ENCODE measurements around the gene B4GALT4. TPM values are rescaled to one million over a fixed set of nuclear protein-coding genes. Genes with fewer than 3 reads are reported as not detected.

Gene B4GALT4
- total RNA-seq, 5 donors from 2014 or later (not counting 1 experiment from before 2014, with no cell fraction given): 14.0 to 33.7 (median 18.2) TPM

DNA sequence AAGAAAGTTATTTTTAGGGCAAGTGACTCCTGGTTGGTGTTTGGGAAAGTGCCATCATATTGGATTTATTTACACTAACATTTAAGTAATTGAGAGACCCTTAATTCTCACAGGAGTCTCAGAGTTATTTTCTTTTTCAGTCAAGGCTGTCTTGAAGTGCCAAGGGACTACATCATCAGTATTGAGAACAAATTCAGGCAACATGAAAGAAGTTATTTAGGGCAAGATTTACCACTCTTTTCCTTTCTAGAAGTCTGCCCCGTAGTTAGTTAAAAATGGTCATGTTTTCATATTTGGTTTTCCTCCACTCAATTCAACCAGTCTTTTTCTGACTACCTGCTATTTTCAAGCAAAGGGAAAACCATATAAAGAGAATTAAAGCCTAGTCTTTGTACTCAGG lies 6.1 kb downstream of the B4GALT4 start:
- POLR2A ChIA-PET: interaction anchor here in 1 of 2 donors (0.5 kb wide), 1 partner anchor 9 kb away, joined by 3 read pairs; no protein-coding TSS in a partner anchor

DNA sequence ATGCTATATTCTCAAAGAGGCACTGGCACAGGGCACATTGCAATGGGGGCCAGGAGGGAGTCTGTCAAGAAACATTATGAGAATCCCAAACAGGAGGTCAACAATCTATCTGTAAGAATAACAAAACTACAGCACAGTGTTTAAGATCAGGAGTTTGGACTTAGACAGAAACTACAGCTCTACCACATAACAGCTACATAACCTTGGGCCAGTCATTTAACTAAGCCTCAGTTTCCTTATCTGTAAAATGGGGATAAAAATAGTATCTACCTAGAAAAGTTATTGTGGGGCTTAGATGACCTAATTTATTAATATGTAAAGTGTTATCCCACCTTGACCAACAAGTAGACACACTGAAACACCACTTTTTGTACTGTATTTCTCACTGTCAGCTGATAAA lies 9.9 kb downstream of the B4GALT4 start:
- Mint-ChIP-seq H3K27me3 (no peaks in the 10 kb centered on the region), H3K9me3 (no peaks in the 10 kb centered on the region), H3K4me3 (no peak overlapping the region), H3K4me1 (peaks cover 33 to 66% (median 56%) of the 10 kb centered on the region in 3 donors), H3K36me3 (peaks cover 69% of the 10 kb centered on the region), H3K27ac (peak overlapping the region in 1 of 2 donors; percentile 28)
- H3K27me3 ChIP-seq (replicated peaks in 1 of 2; ENCODE audit: control insufficient read depth in 2 of 2, extremely low read depth in 1 of 2, insufficient read depth in 2 of 2, low read length in 1 of 2): no peaks in the 10 kb centered on the region
- no peak overlapping the region for H3K4me3 ChIP-seq (ENCODE audit: control insufficient read depth in 1 of 2, extremely low read depth in 1 of 2, low read length in 1 of 2)
- POLR2A ChIA-PET: no interaction called here
- H3K36me3 ChIP-seq (ENCODE audit: control insufficient read depth in 2 of 2, extremely low read depth in 1 of 2, insufficient read depth in 1 of 2, low read length in 1 of 2): peaks cover 4 to 63% of the 10 kb centered on the region in 2 donors
- CTCF ChIA-PET: interaction anchor here in 1 of 2 donors (0.5 kb wide), 1 partner anchor 67 kb away, joined by 3 read pairs; no protein-coding TSS in a partner anchor
- H3K27ac ChIP-seq (ENCODE audit: low read length): no peak overlapping the region
- peaks cover 10 to 18% of the 10 kb centered on the region in 2 experiments for H3K4me1 ChIP-seq (ENCODE audit: control insufficient read depth in 1 of 2, extremely low read depth in 1 of 2, insufficient read depth in 2 of 2, low read length in 2 of 2)
- ATAC-seq (replicated peaks in 1 of 4) (no peak), DNase-seq (no peak)
- no peaks in the 10 kb centered on the region for H3K9me3 ChIP-seq

More for the DNA sequence above, 6.1 kb downstream of the B4GALT4 start:
- DNase-seq: no peak
- Histone ChIP-seq H3K27ac (ENCODE audit: low read length) (peak overlapping the region; percentile 4), H3K9me3 (no peaks in the 10 kb centered on the region), H3K36me3 (ENCODE audit: control insufficient read depth in 2 of 2, extremely low read depth in 1 of 2, insufficient read depth in 1 of 2, low read length in 1 of 2) (peaks cover 0 to 32% of the 10 kb centered on the region in 2 donors), H3K4me3 (ENCODE audit: control insufficient read depth in 1 of 2, extremely low read depth in 1 of 2, low read length in 1 of 2) (no peak overlapping the region), H3K4me1 (ENCODE audit: control insufficient read depth in 1 of 2, extremely low read depth in 1 of 2, insufficient read depth in 2 of 2, low read length in 2 of 2) (peaks cover 27 to 46% of the 10 kb centered on the region in 2 experiments), H3K27me3 (replicated peaks in 1 of 2; ENCODE audit: control insufficient read depth in 2 of 2, extremely low read depth in 1 of 2, insufficient read depth in 2 of 2, low read length in 1 of 2) (no peaks in the 10 kb centered on the region)
- CTCF ChIA-PET: interaction anchor here in 1 of 2 donors (0.7 to 0.8 kb wide), 2 partner anchors 118 to 1013 kb away, joined by 3 read pairs; no protein-coding TSS in a partner anchor
- Mint-ChIP-seq H3K9me3 (no peaks in the 10 kb centered on the region), H3K4me3 (peak overlapping the region in 2 of 3 donors; percentile 9 to 89), H3K27me3 (no peaks in the 10 kb centered on the region), H3K36me3 (peaks cover 48% of the 10 kb centered on the region), H3K27ac (peak overlapping the region; percentile 83 to 92), H3K4me1 (peaks cover 51 to 69% (median 62%) of the 10 kb centered on the region in 3 donors)
- ATAC-seq (replicated peaks in 1 of 4): peak in 2 of 4 experiments; percentile 24 to 45
- WGBS (ENCODE audit: insufficient coverage): no CpG with 5 or more reads among the region's 1 CpG

DNA sequence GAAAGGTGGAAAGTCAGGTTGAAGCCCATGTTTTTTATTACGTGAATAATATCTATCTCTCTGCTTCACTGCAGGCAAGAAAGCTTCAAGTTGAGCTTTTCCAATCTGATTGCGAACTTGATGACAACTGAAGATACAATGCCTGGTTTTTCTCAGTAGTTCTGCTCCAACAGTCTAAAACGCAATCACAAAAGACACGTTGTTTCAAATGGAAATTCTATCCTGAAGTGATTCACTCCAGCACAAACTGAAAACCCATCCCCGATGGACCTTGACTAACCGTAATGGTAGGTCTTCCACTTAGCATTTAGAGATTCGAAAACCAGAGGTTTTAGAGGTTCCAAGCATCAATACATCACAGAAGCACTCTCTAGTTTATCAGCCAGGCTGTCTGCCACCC lies 10.6 kb downstream of the B4GALT4 start:
- H3K4me1 ChIP-seq (ENCODE audit: control insufficient read depth in 1 of 2, extremely low read depth in 1 of 2, insufficient read depth in 2 of 2, low read length in 2 of 2): peaks cover 8 to 15% of the 10 kb centered on the region in 2 experiments
- DNase-seq (no peak), ATAC-seq (replicated peaks in 1 of 4) (no peak)
- H3K9me3 ChIP-seq: no peaks in the 10 kb centered on the region
- no peaks in the 10 kb centered on the region for H3K27me3 Mint-ChIP-seq
- no peak overlapping the region for H3K27ac Mint-ChIP-seq
- H3K4me3 ChIP-seq (ENCODE audit: control insufficient read depth in 1 of 2, extremely low read depth in 1 of 2, low read length in 1 of 2): no peak overlapping the region
- CTCF ChIA-PET: no interaction called here
- no peak overlapping the region for H3K27ac ChIP-seq (ENCODE audit: low read length)
- H3K9me3 Mint-ChIP-seq: no peaks in the 10 kb centered on the region
- H3K27me3 ChIP-seq (replicated peaks in 1 of 2; ENCODE audit: control insufficient read depth in 2 of 2, extremely low read depth in 1 of 2, insufficient read depth in 2 of 2, low read length in 1 of 2): no peaks in the 10 kb centered on the region
- POLR2A ChIA-PET: no interaction called here
- peaks cover 64% of the 10 kb centered on the region for H3K36me3 Mint-ChIP-seq
- WGBS (ENCODE audit: insufficient coverage): 92% methylated on average over 5 of the region's 7 CpGs
- H3K4me3 Mint-ChIP-seq: no peak overlapping the region
- peaks cover 4 to 58% of the 10 kb centered on the region in 2 donors for H3K36me3 ChIP-seq (ENCODE audit: control insufficient read depth in 2 of 2, extremely low read depth in 1 of 2, insufficient read depth in 1 of 2, low read length in 1 of 2)
- peaks cover 26 to 62% (median 50%) of the 10 kb centered on the region in 3 donors for H3K4me1 Mint-ChIP-seq

DNA sequence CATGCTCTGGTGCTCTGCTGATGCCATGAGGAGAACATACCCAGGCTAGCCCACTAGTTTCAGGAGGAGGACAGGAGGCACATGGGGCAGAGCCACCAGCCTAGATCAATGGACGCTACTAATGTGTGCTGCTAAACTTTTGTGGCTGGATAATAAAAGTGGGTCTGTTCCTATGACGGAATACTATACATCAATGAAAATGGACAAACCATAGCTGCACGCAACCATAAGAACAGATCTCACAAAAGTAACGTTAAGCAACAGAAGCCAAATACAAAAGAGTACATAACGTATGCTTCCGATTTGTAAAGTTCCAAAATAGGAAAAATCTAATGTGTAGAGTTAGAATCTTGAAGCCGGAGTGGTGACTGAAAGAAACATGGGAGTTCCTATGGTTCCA lies 11.5 kb downstream of the B4GALT4 start:
- no CpG with 5 or more reads among the region's 7 CpGs for WGBS (ENCODE audit: insufficient coverage)
- CTCF ChIA-PET: no interaction called here
- H3K4me3 Mint-ChIP-seq: no peak overlapping the region
- H3K4me1 ChIP-seq (ENCODE audit: control insufficient read depth in 1 of 2, extremely low read depth in 1 of 2, insufficient read depth in 2 of 2, low read length in 2 of 2): peaks cover 7 to 9% of the 10 kb centered on the region in 2 experiments
- H3K9me3 ChIP-seq: no peaks in the 10 kb centered on the region
- H3K27me3 ChIP-seq (replicated peaks in 1 of 2; ENCODE audit: control insufficient read depth in 2 of 2, extremely low read depth in 1 of 2, insufficient read depth in 2 of 2, low read length in 1 of 2): no peaks in the 10 kb centered on the region
- H3K36me3 Mint-ChIP-seq: peaks cover 60% of the 10 kb centered on the region
- POLR2A ChIA-PET: no interaction called here
- H3K27ac Mint-ChIP-seq: no peak overlapping the region
- peaks cover 4 to 58% of the 10 kb centered on the region in 2 donors for H3K36me3 ChIP-seq (ENCODE audit: control insufficient read depth in 2 of 2, extremely low read depth in 1 of 2, insufficient read depth in 1 of 2, low read length in 1 of 2)
- no peaks in the 10 kb centered on the region for H3K9me3 Mint-ChIP-seq
- no peak overlapping the region for H3K27ac ChIP-seq (ENCODE audit: low read length)
- DNase-seq (no peak), ATAC-seq (replicated peaks in 1 of 4) (no peak)
- H3K27me3 Mint-ChIP-seq: no peaks in the 10 kb centered on the region
- H3K4me3 ChIP-seq (ENCODE audit: control insufficient read depth in 1 of 2, extremely low read depth in 1 of 2, low read length in 1 of 2): no peak overlapping the region
- peaks cover 20 to 60% (median 43%) of the 10 kb centered on the region in 3 donors for H3K4me1 Mint-ChIP-seq

DNA sequence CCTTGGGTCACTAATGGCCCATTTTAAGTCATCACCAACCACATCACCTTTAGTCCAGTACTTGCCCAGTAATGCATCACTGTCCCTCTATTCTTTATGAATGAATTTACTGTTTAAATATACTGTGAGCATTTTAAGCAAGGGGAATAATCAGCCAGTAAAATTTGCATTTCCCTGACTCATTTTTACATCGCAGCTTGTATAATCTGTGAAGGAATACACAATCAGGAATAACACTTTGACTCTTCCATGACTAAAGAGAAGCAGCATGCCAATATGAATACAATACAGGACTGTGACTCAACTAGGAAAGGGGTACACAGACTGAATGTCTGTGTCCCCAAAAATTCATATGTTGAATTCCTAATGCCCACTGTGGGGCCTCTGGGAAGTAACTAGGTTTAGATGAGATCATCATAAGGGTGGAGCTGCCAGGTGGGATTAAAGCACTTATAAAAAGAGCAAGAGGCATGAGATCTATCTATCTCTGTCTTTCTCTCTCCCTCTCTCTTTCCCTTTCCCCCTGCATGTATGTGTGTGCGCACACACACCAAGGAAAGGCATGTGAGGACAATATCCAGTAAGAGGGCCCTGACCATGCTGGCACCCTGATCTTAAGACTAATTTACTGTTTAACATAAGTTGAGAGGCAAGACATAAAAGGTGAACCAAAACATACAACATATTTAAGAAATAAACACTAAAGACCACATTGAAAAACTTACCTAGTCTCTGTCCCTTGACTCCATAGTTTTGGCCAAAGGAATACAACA lies 12.1 kb downstream of the B4GALT4 start:
- no peak overlapping the region for H3K4me3 ChIP-seq (ENCODE audit: control insufficient read depth in 1 of 2, extremely low read depth in 1 of 2, low read length in 1 of 2)
- H3K36me3 ChIP-seq (ENCODE audit: control insufficient read depth in 2 of 2, extremely low read depth in 1 of 2, insufficient read depth in 1 of 2, low read length in 1 of 2): peaks cover 4 to 61% of the 10 kb centered on the region in 2 donors
- no peaks in the 10 kb centered on the region for H3K9me3 ChIP-seq
- ATAC-seq (replicated peaks in 1 of 4): no peak
- H3K4me1 ChIP-seq (ENCODE audit: control insufficient read depth in 1 of 2, extremely low read depth in 1 of 2, insufficient read depth in 2 of 2, low read length in 2 of 2): peaks cover 3 to 5% of the 10 kb centered on the region in 2 experiments
- Mint-ChIP-seq H3K27ac (no peak overlapping the region), H3K4me3 (no peak overlapping the region), H3K27me3 (no peaks in the 10 kb centered on the region), H3K4me1 (peaks cover 22 to 63% (median 47%) of the 10 kb centered on the region in 3 donors), H3K9me3 (no peaks in the 10 kb centered on the region), H3K36me3 (peaks cover 63% of the 10 kb centered on the region)
- POLR2A ChIA-PET: no interaction called here
- WGBS (ENCODE audit: insufficient coverage): no CpG with 5 or more reads among the region's 2 CpGs
- no peak overlapping the region for H3K27ac ChIP-seq (ENCODE audit: low read length)
- CTCF ChIA-PET: no interaction called here
- no peaks in the 10 kb centered on the region for H3K27me3 ChIP-seq (replicated peaks in 1 of 2; ENCODE audit: control insufficient read depth in 2 of 2, extremely low read depth in 1 of 2, insufficient read depth in 2 of 2, low read length in 1 of 2)
- DNase-seq: no peak

DNA sequence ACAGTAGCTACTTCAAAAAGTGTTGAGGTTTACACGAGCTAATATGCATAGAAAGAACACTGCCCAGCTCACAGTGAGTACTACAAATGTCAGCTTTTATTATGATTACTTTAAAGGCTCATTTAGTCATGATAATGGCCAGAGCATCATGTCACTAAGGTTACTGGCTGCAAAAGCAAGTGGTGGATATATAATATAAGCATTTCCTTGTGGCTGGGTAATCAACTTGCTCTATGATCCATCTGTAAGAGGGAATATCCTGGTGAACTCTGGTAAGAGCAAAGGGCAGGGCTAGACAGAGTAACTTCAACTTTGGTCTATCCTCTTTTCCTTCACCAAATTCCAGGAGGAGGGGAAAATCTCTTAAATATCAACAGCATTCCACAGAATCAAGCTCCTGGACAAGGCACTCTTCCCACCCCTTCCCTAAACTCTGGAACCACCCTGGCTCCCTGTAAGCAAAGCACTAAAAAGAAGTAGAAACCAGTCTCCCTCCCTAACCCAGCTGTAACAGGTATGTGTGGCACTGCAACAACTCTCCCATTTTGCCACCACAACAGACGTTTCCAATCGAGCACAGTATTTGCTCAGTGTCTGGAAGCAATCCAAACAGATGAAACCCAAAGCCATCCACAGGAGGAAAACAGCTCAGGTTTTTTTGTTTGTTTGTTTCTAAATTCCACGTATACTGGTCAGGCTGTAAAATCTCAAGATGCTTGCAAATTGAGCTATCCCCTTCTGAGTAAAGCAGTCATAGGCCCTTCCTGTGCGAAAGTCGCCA lies 13.4 kb downstream of the B4GALT4 start:
- H3K36me3 ChIP-seq (ENCODE audit: control insufficient read depth in 2 of 2, extremely low read depth in 1 of 2, insufficient read depth in 1 of 2, low read length in 1 of 2): peaks cover 12 to 67% of the 10 kb centered on the region in 2 donors
- Mint-ChIP-seq H3K9me3 (no peaks in the 10 kb centered on the region), H3K4me1 (peaks cover 29 to 58% (median 46%) of the 10 kb centered on the region in 3 donors), H3K27ac (no peak overlapping the region), H3K36me3 (peaks cover 65% of the 10 kb centered on the region), H3K27me3 (no peaks in the 10 kb centered on the region), H3K4me3 (no peak overlapping the region)
- 100% methylated on average over 2 of the region's 6 CpGs for WGBS (ENCODE audit: insufficient coverage)
- H3K4me1 ChIP-seq (ENCODE audit: control insufficient read depth in 1 of 2, extremely low read depth in 1 of 2, insufficient read depth in 2 of 2, low read length in 2 of 2): peaks cover under 1 to 3% of the 10 kb centered on the region in 2 experiments
- ATAC-seq (replicated peaks in 1 of 4) (no peak), DNase-seq (no peak)
- H3K4me3 ChIP-seq (ENCODE audit: control insufficient read depth in 1 of 2, extremely low read depth in 1 of 2, low read length in 1 of 2): no peak overlapping the region
- no peaks in the 10 kb centered on the region for H3K9me3 ChIP-seq
- CTCF ChIA-PET: interaction anchor here (0.5 to 1.1 kb wide), 2 partner anchors 8 to 16 kb away, joined by 3 read pairs; no protein-coding TSS in a partner anchor
- no peak overlapping the region for H3K27ac ChIP-seq (ENCODE audit: low read length)
- no peaks in the 10 kb centered on the region for H3K27me3 ChIP-seq (replicated peaks in 1 of 2; ENCODE audit: control insufficient read depth in 2 of 2, extremely low read depth in 1 of 2, insufficient read depth in 2 of 2, low read length in 1 of 2)
- POLR2A ChIA-PET: interaction anchor here in 1 of 2 donors (0.6 kb wide), 3 partner anchors 20 to 239 kb away, joined by 3 to 6 read pairs (median 4); no protein-coding TSS in a partner anchor

All from T-cell (primary cell).